ENCODE data around the gene CAPN3.

DNA sequence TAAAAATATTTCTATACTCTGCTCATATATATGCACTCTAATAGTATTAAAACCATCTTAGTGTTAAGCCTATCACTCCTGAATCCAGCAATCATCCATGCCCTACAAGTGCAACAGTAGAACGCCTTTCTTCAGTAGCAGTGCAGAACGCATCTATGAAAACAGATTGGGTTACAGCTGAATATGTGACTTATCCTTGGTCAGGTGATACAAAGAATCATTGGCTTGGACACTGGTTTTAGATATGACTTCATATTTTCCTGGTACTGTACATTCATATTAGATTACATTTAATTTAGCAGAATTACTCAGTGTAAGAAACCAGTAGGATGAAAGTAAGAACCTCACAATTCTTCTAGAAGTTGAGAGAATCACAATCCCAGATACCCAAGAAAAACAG lies 88.3 kb downstream of the CAPN3 start:
- TF ChIP-seq EZH2 (IDR thresholded peaks at IDR 0.05; ENCODE audit: borderline replicate concordance, low read depth, low read length, poor library complexity, severe bottlenecking) = no peak
- TF ChIP-seq, protein P1, sequence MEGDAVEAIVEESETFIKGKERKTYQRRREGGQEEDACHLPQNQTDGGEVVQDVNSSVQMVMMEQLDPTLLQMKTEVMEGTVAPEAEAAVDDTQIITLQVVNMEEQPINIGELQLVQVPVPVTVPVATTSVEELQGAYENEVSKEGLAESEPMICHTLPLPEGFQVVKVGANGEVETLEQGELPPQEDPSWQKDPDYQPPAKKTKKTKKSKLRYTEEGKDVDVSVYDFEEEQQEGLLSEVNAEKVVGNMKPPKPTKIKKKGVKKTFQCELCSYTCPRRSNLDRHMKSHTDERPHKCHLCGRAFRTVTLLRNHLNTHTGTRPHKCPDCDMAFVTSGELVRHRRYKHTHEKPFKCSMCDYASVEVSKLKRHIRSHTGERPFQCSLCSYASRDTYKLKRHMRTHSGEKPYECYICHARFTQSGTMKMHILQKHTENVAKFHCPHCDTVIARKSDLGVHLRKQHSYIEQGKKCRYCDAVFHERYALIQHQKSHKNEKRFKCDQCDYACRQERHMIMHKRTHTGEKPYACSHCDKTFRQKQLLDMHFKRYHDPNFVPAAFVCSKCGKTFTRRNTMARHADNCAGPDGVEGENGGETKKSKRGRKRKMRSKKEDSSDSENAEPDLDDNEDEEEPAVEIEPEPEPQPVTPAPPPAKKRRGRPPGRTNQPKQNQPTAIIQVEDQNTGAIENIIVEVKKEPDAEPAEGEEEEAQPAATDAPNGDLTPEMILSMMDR (conservative IDR thresholded peaks at IDR 0.05; ENCODE audit: low read depth, low read length) = no peak
